K562 (cell line): ENCODE data around the gene ACACB. TPM values are rescaled to one million over a fixed set of nuclear protein-coding genes. Genes with fewer than 3 reads are reported as not detected.

ENCODE experiments used
- ATAC-seq: fragments of 200-7000 bp; cut with Tn5 transposase; 3 replicates; pipeline ENCODE4 v1.9.1; 2020; ENCODE audit warnings: moderate library complexity
- BruUV-seq: library from RNA; stranded (reverse); fragments of 400-500 nt; replicated peaks from 2 replicates; lab custom pipeline; 2021; lab: Mats Ljungman, UMichigan
- CTCF ChIA-PET: fragments of 300-600 bp; formaldehyde crosslinking; extraction: SDS; loops from one replicate; lab custom pipeline; 2021; ENCODE audit warnings: low intra/inter-chr PET ratio; lab: Yijun Ruan, JAX
- POLR2A ChIA-PET: fragments of 300-600, 350-650 bp; sonication (Branson Sonifier 250); formaldehyde crosslinking; extraction: SDS; loops from one replicate; lab custom pipeline; 2021; ENCODE audit warnings: antibody characterized with exemption, inconsistent platforms; lab: Yijun Ruan, JAX
- DNase-seq, 4 experiments: peaks; one replicate each; pipeline versions ENCODE4 v3.0.0 to v3.0.0-alpha.2; 2011 to 2018; ENCODE audit warnings: low spot score in 3 of 4, mixed read lengths in 3 of 4; ENCODE audit errors: extremely low read depth in 1 of 4
- FAIRE-seq: peaks from 2 replicates; lab custom pipeline; 2011; peaks lifted over from hg19 to GRCh38; lab: Jason Lieb, UNC
- H2AFZ ChIP-seq: 2 replicates; pipeline ENCODE4 v1.6.0; 2011; ENCODE audit warnings: low read depth, low read length, control low read depth, inconsistent platforms
- H3K27ac ChIP-seq: fragments of 200-600 bp; 3 replicates; pipeline ENCODE4 v1.8.0; 2011; ENCODE audit warnings: low read depth, mild to moderate bottlenecking, control low read depth, inconsistent platforms, low read length, moderate library complexity, mixed read lengths; ENCODE audit errors: extremely low read depth
- H3K27me3 ChIP-seq, 2 experiments: fragments of 300-600 bp in 1 of 2; 2 replicates in 1 of 2; 3 replicates in 1 of 2; pipeline versions ENCODE4 v1.6.0 to v1.8.0; 2011; ENCODE audit warnings: inconsistent platforms in 2 of 2, low read length in 2 of 2, mild to moderate bottlenecking in 1 of 2, mixed read lengths in 1 of 2, moderate library complexity in 1 of 2; ENCODE audit not compliant: control insufficient read depth in 2 of 2, insufficient read depth in 2 of 2
- H3K36me3 ChIP-seq: fragments of 300-600 bp; 3 replicates; pipeline ENCODE4 v1.8.0; 2011; ENCODE audit warnings: mild to moderate bottlenecking, low read length, inconsistent platforms; ENCODE audit not compliant: control insufficient read depth, insufficient read depth
- H3K4me1 ChIP-seq, 2 experiments: fragments of 200-600 bp in 1 of 2; replicated peaks in 1 of 2; 2 replicates in 1 of 2; 3 replicates in 1 of 2; pipeline versions ENCODE4 v1.5.1 to v1.8.0; 2011; ENCODE audit warnings: inconsistent platforms in 2 of 2, low read length in 2 of 2, mild to moderate bottlenecking in 1 of 2, mixed read lengths in 1 of 2, moderate library complexity in 1 of 2; ENCODE audit not compliant: control insufficient read depth in 2 of 2, insufficient read depth in 2 of 2
- H3K4me2 ChIP-seq: 2 replicates; pipeline ENCODE4 v1.6.1; 2011; ENCODE audit warnings: low read length, control low read depth, inconsistent platforms, mixed read lengths; ENCODE audit not compliant: insufficient read depth
- H3K4me3 ChIP-seq: fragments of 200-600 bp; sonication (generic), shearing (Covaris generic); 2 replicates; pipeline ENCODE4 v1.5.1; 2016; ENCODE audit warnings: control low read depth, inconsistent platforms
- H3K79me2 ChIP-seq: fragments of 200-600 bp; 3 replicates; pipeline ENCODE4 v1.8.0; 2011; ENCODE audit warnings: low read length, inconsistent platforms; ENCODE audit not compliant: control insufficient read depth, insufficient read depth
- H3K9ac ChIP-seq, 2 experiments: 2 replicates each; pipeline versions ENCODE4 v1.6.0 to v1.6.1; 2011; ENCODE audit warnings: low read depth in 2 of 2, low read length in 2 of 2, control low read depth in 1 of 2, inconsistent platforms in 1 of 2, mild to moderate bottlenecking in 1 of 2, mixed read lengths in 1 of 2; ENCODE audit not compliant: insufficient read depth in 1 of 2
- H3K9me1 ChIP-seq: one replicate; pipeline ENCODE4 v1.6.0; 2011; ENCODE audit warnings: inconsistent platforms, mild to moderate bottlenecking, low read length, moderate library complexity; ENCODE audit not compliant: control insufficient read depth, insufficient read depth
- H3K9me3 ChIP-seq: replicated peaks from 2 replicates; pipeline ENCODE4 v1.5.1; 2011; ENCODE audit warnings: low read depth, low read length, inconsistent platforms; ENCODE audit not compliant: control insufficient read depth, insufficient read depth
- H4K20me1 ChIP-seq: replicated peaks from 2 replicates; pipeline ENCODE4 v1.6.1; 2011; ENCODE audit warnings: low read length, inconsistent platforms, mixed read lengths; ENCODE audit not compliant: control insufficient read depth, insufficient read depth
- BDP1 ChIP-seq: IDR thresholded peaks from 3 replicates; pipeline ENCODE4 v1.6.1; 2011; ENCODE audit not compliant: insufficient read length, insufficient read depth
- CHD7 ChIP-seq: fragments of 200-600 bp; sonication (generic); IDR thresholded peaks from one replicate; pipeline ENCODE4 v1.6.1; 2012; ENCODE audit warnings: mild to moderate bottlenecking, low read depth, low read length, inconsistent platforms
- HBP1 ChIP-seq: fragments of 450-650 bp; formaldehyde crosslinking; IDR thresholded peaks from 2 replicates; pipeline ENCODE4 v1.4.0; 2022; ENCODE audit warnings: missing genetic modification characterization
- MAZ ChIP-seq, 2 experiments: fragments of 450-650 bp in 1 of 2; sonication (generic) in 1 of 2; formaldehyde crosslinking; IDR thresholded peaks in 1 of 2; conservative IDR thresholded peaks in 1 of 2; 2 replicates each; pipeline versions ENCODE4 v1.4.0 to v1.5.0; 2020; ENCODE audit warnings: mild to moderate bottlenecking in 1 of 2, missing genetic modification reagents in 1 of 2
- SP1 ChIP-seq: sonication (generic); formaldehyde crosslinking; IDR thresholded peaks from 2 replicates; pipeline ENCODE4 v1.8.1; 2022; ENCODE audit warnings: mild to moderate bottlenecking, missing genetic modification reagents
- SPI1 ChIP-seq: IDR thresholded peaks from 2 replicates; pipeline ENCODE4 v1.6.1; 2011; ENCODE audit warnings: low read depth, low read length, control low read depth, borderline replicate concordance
- STAT5A ChIP-seq: IDR thresholded peaks from 2 replicates; pipeline ENCODE4 v1.6.1; 2012; ENCODE audit warnings: low read length, inconsistent platforms, borderline replicate concordance
- TAF15 ChIP-seq: fragments of 200-400 bp; formaldehyde crosslinking; IDR thresholded peaks from 2 replicates; pipeline ENCODE4 v1.6.1; 2017; ENCODE audit warnings: mild to moderate bottlenecking, low read depth, low read length, moderate library complexity
- TAF7 ChIP-seq: fragments of 450-650 bp; IDR thresholded peaks from 2 replicates; pipeline ENCODE4 v1.6.1; 2016; ENCODE audit warnings: missing genetic modification characterization, missing compliant biosample characterization
- TBP ChIP-seq: optimal IDR thresholded peaks from 2 replicates; pipeline ENCODE3; 2011; ENCODE audit warnings: low read depth, low read length, improper control_type of control experiment
- ZBTB1 ChIP-seq: sonication (generic); formaldehyde crosslinking; IDR thresholded peaks from 2 replicates; pipeline ENCODE4 v1.8.1; 2023; ENCODE audit warnings: missing genetic modification reagents, low read depth, mild to moderate bottlenecking, borderline replicate concordance
- WGBS: fragments of 100-300 bp; shearing (Covaris generic); methylation state at CpG from one replicate; pipeline ENCODE4 v1.1.6; 2016; ENCODE audit warnings: low coverage, mixed read lengths; ENCODE audit not compliant: insufficient coverage; ENCODE audit errors: missing lambda C conversion rate; 5-methylcytosine and 5-hydroxymethylcytosine counted together
- in situ Hi-C: fragments of 300-500 bp; cut with MboI; formaldehyde crosslinking; loops from 4 replicates; pipeline ENCODE4 v1.15.0; 2018; ENCODE audit warnings: inconsistent platforms, mixed read lengths
- intact Hi-C: fragments of 100-400 bp; cut with micrococcal nuclease; formaldehyde crosslinking; loops from 2 replicates; pipeline ENCODE4 v1.14.2; 2022
- polyA plus RNA-seq, 8 experiments: library from polyadenylated mRNA; depleted of rRNA in 4 of 8; stranded (reverse) in 5 of 8; unstranded in 3 of 8; fragments of >200 nt; fragmentation: Nextera tagmentation in 2 of 8; fragmentation: Illumina TruSeq in 1 of 8; extraction: Ambion mirVana in 2 of 8; extraction: Trizol in 1 of 8; gene quantifications; 2 replicates each; pipeline versions ENCODE4 v1.2.1 to v1.2.3, GENCODE V29; 2011 to 2014; ENCODE audit warnings: inconsistent platforms in 1 of 8, missing spikeins in 1 of 8
- total RNA-seq, 7 experiments: library from RNA; depleted of rRNA in 6 of 7; stranded (reverse); fragments of >200 nt in 6 of 7; fragmentation: Illumina TruSeq in 2 of 7; extraction: Trizol in 2 of 7; gene quantifications; 2 replicates each; pipeline versions ENCODE4 v1.2.1 to v1.2.3, GENCODE V29; 2011 to 2021; ENCODE audit warnings: low replicate concordance in 1 of 7

Gene ACACB
- total and polyA plus RNA-seq, 9 of the 15 experiments (the other 6 are each of a cell fraction or from before 2014, with no cell fraction given): 0.10 to 2.5 (median 0.83) TPM

GRCh38 chr12:109279525-109279924 is 163.1 kb downstream of the ACACB start:
- Histone ChIP-seq H3K9me3 (no peaks in the 10 kb centered on the region), H3K4me3 (no peak overlapping the region), H3K4me1 (peaks cover 0 to 4% of the 10 kb centered on the region in 2 experiments; a peak in 2 of 5 replicates), H3K79me2 (no peaks in the 10 kb centered on the region), H3K27ac (no peak overlapping the region), H3K36me3 (no peaks in the 10 kb centered on the region), H3K4me2 (no peak overlapping the region), H4K20me1 (no peaks in the 10 kb centered on the region), H3K27me3 (peaks cover 19 to 61% of the 10 kb centered on the region in 2 experiments; a peak in 4 of 5 replicates), H3K9ac (no peak overlapping the region), H3K9me1 (no peaks in the 10 kb centered on the region), H2AFZ (no peak overlapping the region)
- no TSS peak for BruUV-seq
- POLR2A ChIA-PET: no interaction called here
- in situ Hi-C loops (no loop called here), intact Hi-C loops (no loop called here)
- FAIRE-seq (no peak), DNase-seq (no peak), ATAC-seq (no peak)
- CTCF ChIA-PET: no interaction called here
- under 1% methylated on average over 12 of the region's 13 CpGs for WGBS
- TF ChIP-seq TAF15 (no peak), SPI1 (no peak), TAF7 (no peak), BDP1 (no peak), STAT5A (no peak), HBP1 (CRISPR knock-in tag) (no peak), TBP (no peak), CHD7 (no peak), SP1 (CRISPR knock-in tag) (no peak), ZBTB1 (no peak), MAZ (CRISPR knock-in tag; conservative IDR thresholded peaks at IDR 0.05 in 1 of 2, IDR thresholded peaks at IDR 0.05 in 1 of 2) (no peak)
